Epithelial cell of prostate (primary cell): ENCODE data around the gene COPS8.

Experiments
- DNase-seq: peaks from one replicate; pipeline ENCODE4 v3.0.0-alpha.2; 2011; ENCODE audit warnings: low read depth, low spot score
- H3K27ac ChIP-seq: fragments of 450-650 bp; 2 replicates; pipeline ENCODE4 v1.5.1; 2017; ENCODE audit warnings: mild to moderate bottlenecking

COPS8 gene

DNA sequence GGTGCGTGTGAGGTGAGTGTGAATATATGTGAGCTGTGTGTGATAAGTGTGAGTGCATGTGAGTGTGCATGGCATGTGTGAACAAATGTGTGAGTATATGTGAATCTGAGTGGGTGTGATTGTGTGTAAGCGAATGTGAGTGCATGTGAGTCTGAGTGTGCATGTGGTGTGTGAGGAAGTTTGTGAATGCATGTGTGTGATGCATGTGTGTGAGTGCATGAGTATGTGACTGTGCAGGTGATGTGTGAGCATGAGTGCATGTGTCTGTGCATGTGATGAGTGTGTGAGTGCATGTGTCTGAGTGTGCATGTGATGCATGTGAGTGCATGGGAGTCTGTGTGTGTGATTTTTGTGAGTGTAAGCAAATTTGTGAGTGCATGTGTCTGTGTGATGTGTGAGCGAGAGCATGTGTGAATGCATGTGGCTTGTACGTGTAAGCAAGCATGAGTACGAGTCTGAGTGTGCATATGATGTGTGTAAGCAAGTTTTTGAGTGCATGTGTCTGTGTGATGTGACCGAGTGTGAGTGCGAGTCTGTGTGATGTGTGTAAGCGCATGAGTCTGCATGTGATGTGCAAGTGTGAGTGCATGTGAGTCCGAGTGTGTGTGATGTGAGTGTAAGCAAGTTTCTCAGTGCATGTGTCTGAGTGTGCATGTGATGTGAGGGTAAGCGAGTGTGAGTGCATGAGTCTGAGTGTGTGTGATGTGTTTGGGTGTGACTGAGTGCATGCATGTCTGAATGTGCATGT, 43.3 kb downstream of the COPS8 start:
- H3K27ac ChIP-seq: no peak overlapping the region
- no peak for DNase-seq

DNA sequence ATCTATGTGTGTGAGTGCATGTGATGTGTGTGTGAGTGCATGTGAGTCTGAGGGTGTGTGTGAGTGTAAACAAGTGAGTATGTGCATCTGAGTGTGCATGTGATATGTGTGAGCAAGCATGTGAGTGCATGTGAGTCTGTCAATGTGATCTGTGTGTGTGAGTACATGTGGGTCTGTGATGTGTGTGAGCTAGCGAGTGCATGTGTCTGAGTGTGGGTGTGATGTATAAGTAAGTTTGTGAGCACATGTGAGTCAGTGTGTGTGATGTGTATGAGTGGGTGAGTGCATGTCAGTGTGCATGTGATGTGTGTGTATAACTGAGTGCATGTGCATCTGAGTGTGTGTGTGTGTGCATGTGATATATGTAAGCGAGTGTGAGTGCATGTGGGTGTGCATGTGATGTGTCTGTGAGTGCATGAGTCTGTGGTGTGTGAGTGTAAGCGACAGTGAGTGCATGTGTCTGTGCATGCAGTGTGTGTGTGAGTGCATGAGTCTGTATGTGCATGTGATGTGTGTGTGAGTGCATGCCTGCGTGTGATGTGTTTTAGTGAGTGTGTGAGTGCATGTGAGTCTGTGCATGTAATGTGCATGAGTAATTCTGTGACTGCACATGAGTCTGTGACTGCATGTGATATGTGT, 44.1 kb downstream of the COPS8 start:
- no peak for DNase-seq
- H3K27ac ChIP-seq: no peak overlapping the region

DNA sequence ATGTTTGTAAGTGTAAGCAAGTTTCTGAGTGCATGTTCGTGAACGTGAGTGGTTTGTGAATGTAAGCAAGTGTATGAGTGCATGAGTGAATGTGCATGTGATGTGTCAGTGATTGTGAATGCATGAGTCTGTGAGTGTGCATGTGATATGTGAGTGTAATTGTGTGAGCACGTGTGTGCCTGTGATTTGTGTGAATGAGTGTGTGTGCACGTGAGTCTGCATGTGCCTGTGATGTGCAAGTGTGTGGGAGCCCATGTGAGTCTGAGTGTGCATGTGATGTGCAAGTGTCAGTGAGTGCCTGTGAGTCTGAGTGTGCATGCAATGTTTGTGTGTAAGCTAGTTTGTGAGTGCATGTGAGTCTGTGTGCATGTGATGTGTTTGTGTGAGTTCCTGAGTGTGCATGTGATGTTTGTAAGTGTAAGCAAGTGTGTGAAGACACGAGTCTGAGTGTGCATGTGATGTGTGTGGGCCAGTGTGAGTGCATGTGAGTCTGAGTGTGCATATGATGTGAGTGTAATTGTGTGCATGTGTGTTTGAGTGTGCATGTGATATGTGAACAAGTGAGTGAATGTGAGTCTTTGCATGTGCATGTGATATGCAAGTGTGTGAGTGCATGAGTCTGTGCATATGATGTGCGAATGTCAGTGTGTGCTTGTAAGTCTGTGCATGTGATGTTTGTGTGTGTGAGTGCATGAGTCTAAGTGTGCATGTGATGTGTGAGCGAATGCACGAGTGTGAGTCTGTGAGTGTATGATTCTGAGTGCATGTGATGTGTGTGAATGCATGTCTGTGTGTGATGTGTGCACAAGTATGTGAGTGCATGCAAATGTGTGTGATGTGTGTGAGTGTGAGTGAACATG, 45.1 kb downstream of the COPS8 start:
- DNase-seq: no peak
- no peak overlapping the region for H3K27ac ChIP-seq

DNA sequence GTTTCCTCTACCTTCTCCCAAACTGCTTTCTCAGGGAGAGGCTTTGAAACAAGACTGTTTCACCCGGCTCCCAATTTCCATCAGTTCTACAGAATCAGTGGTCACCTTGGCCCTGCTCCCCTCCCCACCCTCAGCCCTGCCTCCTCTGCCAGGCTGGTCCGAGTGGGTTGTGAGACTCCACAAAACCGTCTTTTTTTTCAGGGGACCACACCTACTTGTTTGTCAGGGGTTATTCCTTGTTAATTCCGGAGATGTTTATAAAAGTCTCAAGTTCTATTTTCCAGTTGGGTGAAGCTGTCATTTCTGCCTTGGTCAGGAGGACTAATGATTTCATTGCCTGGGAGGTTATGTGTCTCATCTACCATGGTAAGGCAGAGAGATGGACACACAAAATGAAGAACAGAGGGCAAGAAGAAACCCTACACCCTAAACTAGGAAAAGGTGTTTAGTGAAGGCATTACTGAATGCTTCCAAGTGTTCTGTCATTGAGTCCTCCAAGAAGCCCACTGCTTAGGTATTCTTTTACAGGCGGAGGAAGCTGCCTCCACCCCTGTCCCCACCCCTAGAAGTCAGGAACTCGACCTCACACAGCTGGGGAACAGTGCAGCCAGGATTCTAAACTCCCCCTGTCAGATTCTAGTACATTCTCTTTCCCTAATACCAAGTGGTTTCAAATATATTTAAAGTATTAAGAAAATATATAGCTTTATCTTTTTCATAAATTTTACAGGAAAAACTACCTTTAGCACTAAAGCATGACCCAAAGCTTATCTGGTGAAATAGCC, 46.3 kb downstream of the COPS8 start:
- H3K27ac ChIP-seq: no peak overlapping the region
- DNase-seq: no peak

DNA sequence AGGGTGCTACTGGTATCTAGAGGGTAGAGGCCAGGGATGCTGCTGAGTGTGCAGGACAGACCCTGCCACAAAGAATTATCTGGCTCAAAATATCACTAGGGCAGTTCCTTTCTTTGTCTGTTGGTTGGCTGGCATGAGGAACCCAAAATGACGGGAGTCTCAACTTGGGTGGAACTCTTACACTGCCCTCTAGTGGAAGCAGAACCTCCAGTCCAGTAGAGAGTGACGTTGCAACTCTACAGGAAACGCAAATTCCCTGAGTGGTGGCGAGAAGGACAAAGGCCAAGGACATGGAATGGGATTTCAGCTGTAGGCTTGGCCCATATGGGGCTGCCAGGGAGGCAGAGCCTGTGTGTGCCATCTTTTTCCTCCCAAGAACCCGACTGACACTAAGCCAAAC, 47.1 kb downstream of the COPS8 start:
- no peak for DNase-seq
- no peak overlapping the region for H3K27ac ChIP-seq

DNA sequence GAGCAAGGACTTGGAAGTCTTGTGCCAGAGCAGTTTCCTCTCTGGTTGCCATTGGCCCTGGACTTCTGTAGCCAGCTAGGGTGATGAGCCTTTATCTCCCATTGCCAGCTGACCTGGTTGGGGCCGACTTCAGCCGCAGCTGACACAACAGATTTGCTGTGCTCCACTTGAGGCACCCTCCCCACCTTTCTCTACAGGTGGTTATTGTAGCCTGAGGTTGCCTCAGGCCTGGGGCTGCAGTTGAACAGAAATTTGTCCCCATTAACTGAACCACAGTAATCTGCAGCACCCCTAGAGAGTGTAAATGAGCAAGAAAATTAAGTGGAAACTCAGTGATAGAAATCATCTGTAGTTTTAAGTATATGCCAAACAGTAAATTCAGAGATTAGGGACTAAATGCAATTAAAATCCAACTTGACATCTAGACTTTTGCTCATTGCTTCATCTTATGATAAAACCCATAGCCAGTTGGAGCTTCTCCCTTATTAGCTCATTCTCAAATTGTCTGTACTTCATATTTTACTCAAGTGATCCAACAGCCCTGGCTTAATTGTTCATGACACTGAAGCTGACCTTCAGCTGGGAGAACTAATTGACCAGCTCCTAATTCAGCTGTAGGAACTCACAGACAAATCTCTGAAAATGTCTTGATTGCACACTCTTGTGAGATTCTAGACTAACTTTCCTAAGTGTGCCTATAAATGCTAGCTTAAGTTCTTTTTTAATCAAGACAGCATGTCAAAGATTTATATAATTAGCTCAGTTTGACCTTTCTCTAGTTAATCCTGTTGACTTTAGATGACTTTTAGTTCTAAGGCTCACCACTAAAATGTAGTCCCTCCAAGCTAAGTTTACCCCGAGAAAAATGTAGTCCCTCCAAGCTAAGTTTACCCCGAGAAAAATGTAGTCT, 48.9 kb downstream of the COPS8 start:
- no peak overlapping the region for H3K27ac ChIP-seq
- DNase-seq: no peak

DNA sequence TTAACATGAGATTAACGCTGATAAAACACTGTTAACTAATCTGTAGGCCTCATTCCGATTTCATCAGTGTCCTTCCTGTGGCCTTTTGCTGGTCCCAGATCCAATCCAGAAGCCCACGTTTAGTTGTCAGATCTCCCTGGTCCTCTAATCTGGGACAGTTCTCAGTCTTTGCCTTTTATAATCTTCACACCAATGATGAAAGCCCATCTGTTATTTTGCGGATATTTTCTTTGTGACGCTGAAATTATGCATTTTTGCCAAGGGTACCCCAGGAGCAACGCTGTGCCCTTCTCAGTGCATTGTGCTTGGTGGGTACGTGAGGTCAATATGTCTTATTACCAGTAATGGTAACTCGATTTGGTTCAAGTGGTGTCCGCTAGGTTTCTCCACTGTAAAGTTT, 51.1 kb downstream of the COPS8 start:
- no peak overlapping the region for H3K27ac ChIP-seq
- DNase-seq: no peak

DNA sequence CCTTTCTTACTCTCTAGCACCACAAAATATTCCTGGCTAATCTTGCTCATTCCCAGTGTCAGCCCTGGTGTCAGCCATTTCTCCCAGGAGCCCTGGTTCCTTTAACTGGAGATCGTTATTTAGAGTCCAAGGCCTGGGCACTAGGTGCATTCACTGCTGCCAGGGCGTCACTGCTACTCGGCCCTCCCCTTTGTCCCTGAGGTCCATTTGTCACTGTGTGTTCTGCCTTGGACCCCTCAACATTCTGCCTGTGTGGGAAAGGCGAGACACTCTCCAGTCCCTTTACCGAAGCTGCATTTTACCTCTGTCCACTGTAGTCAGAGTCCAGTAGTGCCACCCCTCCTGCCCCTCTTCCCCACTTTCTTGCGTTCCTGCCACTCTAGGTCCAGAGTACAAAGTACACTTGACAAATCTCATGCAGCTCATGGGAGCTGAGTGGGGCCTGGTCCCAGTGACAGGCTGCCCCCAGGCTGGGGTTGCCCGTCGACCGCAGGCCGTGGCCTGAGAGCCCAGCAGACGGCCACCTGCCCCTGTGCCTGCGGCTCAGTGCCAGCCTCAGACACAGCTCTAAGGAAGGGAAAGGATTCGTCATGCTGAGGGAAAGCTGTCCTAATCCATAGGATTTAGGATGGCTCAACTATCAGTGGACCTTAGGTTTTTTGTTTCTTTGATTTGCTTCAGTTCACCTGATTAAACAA, 52.1 kb downstream of the COPS8 start:
- no peak for DNase-seq
- no peak overlapping the region for H3K27ac ChIP-seq

DNA sequence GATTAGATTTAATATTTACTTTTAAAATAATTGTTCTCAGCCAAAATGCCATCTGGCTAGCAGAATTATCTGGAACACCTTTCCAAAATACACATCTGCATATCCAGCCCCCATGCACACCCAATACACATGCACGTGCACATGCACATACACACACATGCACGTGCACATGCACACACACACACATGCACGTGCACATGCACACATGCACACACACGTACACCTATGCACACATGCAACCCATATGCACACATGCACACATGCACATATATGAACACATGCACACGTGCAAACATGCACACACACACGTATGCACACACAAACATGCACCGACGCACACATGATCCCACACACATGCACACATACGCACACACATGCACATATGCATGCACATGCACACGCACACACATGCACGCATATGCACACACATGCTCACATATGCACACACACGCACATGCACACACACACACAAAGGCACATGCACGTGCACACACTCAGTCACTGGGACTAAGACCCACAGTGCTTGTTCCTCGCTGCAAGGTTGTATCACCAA, 53.5 kb downstream of the COPS8 start:
- H3K27ac ChIP-seq: no peak overlapping the region
- DNase-seq: no peak

DNA sequence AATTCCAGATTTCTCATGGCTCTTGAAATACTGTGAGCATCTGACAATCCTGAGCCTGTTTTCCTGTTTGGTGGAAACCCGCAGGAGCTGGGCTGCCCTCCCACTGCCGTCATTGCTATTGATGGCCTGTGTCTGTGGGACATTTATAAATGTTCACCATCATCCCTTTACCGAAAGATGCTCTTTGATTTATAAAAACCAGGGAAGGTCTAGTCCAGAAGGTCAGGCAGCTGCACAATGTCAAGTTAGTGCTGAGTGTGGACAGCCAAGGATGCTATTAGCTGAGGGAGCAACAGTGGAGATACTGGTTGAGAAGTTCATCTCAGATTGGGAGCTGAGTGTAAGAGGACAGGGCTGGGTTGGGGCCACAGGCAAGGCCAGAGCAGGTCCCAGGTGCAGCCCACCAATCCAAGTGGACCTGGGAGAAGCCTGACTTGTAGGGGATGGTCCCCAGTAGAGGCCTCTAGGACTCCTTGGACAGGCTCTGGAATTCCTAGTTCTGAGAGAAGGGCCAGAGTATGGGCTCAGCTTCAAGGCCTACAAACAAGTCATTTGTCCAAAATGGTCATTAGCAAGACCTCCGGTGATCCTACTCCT, 55.1 kb downstream of the COPS8 start:
- no peak for DNase-seq
- H3K27ac ChIP-seq: no peak overlapping the region

DNA sequence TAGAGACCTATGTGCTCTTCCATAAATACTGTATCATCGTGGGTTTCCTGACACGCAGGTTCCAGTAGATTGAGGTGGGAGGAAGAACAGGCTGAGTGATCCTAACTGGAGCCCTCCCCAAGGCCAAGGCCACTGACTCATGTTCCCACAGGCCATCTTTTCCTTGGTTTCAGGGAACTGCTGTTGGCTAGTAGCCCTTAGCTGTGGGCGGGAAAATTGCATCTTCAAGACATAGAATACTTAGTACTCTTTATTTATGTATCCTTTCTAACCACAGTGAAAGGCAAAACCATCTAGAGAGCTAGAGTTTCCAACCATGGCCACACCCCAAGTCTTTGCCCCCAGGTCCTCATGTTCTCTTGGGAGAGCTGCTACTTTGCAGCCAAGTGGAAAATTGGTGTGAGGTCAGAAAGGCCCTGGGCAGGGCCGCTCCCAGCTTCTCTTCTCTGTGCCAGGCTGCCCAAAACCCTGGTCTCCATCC, 55.9 kb downstream of the COPS8 start:
- no peak for DNase-seq
- H3K27ac ChIP-seq: no peak overlapping the region

DNA sequence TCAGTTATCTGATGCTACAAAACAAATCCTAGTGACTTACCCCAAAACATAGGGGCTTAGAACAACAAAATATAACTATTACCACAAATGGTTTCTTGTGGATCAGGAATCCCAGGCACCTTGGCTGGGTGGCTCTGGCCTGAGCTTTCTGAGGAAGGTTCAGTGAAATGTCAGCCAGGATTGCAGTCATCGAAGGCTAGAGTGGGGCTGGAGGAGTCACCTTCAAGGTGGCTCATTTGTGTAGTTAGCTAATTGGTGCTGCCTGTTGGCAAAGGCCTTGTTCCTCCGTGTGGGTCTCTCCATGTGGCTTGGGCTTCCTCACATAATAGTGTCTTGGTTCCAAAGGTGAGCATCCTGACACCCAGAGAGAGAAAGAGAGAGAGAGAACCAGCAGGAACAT, 57.4 kb downstream of the COPS8 start:
- DNase-seq: no peak
- no peak overlapping the region for H3K27ac ChIP-seq

DNA sequence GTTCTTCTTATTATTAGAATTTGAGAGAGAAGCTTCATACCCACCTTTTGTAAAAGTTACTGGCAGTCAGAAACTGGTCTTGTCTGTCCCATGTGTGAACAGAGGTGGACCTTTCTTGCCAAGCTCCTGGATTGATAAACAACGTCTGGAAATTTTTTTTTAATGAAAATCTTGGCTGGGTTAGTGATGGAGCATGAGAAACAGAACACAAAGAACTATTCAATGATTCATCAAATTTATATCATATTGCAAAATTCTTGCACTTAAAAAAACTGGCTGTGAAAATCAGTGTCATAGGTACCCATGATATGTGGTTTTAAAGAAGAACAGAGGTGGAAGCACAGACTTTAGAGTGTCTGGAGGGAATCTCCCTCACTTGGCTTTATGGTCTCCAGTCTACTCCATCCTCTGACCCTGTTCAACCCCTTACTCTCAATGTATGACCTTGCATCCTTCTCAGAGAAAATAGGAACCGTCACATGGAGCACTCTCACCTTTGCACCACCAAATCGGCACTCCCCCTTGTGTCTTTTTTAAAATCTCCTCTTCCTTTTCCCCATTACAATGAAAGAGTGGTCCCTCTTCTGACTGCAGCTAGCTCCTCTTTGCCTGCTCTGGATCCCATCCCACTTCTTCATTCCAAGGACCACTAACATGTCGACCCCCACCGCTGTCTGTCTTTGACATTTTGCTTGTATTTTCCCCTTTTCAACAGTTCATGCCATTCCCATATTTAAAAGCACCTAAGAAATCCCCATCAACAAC, 58.2 kb downstream of the COPS8 start:
- H3K27ac ChIP-seq: no peak overlapping the region
- DNase-seq: no peak

DNA sequence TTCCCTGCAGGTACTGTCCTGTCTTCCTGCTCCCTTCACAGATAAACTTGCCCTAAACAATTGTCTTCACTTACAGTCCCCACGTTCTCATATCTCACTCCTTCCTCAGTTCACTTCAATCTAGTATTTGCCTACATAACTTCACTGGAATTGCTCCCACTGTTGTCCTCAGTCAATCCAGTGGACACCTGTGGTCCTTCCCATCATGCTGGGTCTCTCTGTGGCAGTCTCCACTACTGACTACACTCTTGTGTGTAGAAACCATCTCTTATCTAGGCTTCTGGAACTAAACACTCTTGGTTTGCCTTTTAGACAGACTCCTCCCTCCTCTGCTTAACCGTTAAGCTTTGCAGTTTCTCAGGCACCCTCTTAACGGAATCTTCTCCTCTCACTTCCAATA, 58.8 kb downstream of the COPS8 start:
- no peak for DNase-seq

DNA sequence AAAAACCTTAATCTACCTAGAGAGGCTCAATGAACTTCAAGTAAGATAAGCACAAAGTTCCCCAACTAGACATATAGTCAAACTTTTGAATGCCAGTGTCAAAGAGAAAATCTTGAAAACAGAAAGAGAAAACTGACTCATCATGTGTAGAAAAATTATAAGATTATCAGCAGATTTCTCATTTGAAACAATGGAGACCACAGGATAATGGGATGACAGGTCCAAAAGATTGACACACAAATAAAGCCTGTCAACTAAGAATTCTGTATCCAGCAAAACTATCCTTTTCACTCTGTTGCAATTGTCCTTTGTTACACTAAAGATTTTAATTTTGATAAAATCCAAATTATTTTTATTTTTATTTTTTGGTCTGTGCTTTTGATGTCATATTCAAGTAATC, 61.6 kb downstream of the COPS8 start:
- no peak for DNase-seq
- no peak overlapping the region for H3K27ac ChIP-seq

More for the DNA sequence above, 58.8 kb downstream of the COPS8 start:
- H3K27ac ChIP-seq: no peak overlapping the region

DNA sequence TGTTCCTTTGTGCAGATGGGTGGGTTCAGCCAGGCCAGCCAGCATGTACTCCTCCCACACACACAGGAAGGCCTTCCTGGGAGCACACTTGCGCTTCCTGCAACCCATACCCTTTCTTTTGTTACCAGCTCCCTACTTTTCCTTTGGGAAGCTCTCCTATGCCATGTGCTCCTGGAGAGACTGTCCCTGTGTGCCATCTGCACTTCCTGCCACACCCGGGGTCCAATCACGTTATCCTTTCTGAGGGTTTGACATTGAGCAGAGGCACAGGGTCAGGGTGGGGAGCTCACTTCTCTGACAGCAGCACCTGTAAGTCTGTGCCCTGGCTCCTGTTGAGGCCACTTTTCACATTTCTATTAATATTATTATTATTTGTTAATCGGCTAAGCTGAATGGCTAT, 62.9 kb downstream of the COPS8 start:
- no peak for DNase-seq
- H3K27ac ChIP-seq: no peak overlapping the region

DNA sequence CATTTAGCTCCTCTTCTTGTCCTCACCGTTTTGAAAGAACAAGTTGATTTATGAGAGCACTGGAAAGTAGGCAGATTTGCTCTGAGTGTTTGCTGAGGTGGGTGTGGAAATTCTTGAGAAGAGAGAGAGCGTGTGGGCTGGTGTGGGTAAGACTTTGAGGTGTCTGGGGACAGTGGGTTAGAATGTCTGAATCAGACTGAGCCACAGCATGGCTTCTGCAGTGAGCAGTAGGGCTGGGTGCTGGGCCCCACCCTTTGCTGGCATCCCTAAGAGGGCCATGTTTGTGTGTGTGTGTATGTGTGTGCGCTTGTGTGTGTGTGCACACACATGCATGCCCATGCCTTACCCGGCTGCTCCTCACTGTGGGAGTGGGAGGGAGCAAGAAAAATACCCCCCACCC, 63.7 kb downstream of the COPS8 start:
- DNase-seq: peak; percentile 49
- peak overlapping the region; percentile 29 for H3K27ac ChIP-seq
